LNCaP clone FGC (cell line): ENCODE data around the gene NKAIN4.
A peak's percentile ranks its signal among the peaks of the same experiment; 100 is the strongest.
"Not testable (repeated sequence)": the region's sequence is repeated elsewhere in the genome, so short reads cannot be mapped to it uniquely, and the experiment has no call there.

Source experiments
- DNase-seq: peaks from one replicate; pipeline ENCODE4 v3.0.0-alpha.2; 2011; ENCODE audit warnings: low read depth
- H3K4me3 ChIP-seq: 2 replicates; pipeline ENCODE4 v1.5.1; 2011; ENCODE audit warnings: mild to moderate bottlenecking, low read depth, low read length, control low read depth
- TF ChIP-seq, protein P1 (sequence below): IDR thresholded peaks from 2 replicates; pipeline ENCODE4 v1.5.1; 2012; ENCODE audit warnings: mild to moderate bottlenecking; ENCODE audit not compliant: control insufficient read depth, insufficient read depth; ENCODE audit errors: extremely low read depth

Gene NKAIN4

DNA sequence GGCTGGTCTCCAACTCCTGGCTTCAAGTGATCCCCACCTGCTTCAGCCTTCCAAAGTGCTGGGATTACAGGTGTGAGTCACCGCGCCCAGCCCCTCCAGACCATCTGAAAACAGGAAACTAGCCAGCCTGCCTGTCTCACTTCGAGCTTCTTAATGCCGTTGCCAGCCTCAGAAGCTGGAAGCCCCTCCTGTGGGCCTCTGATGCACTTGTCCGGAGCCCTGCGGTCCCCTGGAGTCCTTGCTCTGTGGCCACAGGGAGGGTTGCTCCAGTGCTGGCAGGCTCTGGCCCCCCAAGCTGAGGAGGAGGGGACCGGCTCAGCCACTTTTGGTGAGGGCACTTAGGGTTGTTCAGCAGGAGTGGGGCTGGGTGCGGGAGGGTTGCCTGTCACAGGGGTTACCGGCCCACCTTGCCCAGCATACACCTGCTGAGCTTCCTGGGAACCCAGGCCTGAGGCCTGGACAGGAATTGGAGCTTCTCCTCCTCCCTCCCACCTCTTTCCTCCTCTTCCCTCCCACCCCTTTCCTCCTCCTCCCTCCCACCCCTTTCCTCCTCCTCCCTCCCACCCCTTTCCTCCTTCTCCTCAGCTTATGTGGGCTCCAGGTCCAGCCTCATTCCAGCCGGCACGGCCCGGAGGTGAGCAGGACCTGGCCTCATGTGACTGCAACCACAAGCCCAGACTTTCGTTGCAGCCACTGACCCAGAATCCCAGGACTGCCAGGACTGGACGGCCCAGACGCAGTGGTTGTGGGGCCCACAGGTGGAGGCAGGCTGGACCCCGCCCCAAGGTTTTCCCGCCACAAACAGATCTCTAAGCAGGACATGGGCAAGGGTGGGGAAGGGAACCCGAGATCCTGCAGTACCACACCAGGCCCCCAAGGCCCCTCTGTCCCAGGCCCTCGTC, 28.0 kb downstream of the NKAIN4 start:
- TF ChIP-seq, protein P1, sequence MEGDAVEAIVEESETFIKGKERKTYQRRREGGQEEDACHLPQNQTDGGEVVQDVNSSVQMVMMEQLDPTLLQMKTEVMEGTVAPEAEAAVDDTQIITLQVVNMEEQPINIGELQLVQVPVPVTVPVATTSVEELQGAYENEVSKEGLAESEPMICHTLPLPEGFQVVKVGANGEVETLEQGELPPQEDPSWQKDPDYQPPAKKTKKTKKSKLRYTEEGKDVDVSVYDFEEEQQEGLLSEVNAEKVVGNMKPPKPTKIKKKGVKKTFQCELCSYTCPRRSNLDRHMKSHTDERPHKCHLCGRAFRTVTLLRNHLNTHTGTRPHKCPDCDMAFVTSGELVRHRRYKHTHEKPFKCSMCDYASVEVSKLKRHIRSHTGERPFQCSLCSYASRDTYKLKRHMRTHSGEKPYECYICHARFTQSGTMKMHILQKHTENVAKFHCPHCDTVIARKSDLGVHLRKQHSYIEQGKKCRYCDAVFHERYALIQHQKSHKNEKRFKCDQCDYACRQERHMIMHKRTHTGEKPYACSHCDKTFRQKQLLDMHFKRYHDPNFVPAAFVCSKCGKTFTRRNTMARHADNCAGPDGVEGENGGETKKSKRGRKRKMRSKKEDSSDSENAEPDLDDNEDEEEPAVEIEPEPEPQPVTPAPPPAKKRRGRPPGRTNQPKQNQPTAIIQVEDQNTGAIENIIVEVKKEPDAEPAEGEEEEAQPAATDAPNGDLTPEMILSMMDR, result no peak

DNA sequence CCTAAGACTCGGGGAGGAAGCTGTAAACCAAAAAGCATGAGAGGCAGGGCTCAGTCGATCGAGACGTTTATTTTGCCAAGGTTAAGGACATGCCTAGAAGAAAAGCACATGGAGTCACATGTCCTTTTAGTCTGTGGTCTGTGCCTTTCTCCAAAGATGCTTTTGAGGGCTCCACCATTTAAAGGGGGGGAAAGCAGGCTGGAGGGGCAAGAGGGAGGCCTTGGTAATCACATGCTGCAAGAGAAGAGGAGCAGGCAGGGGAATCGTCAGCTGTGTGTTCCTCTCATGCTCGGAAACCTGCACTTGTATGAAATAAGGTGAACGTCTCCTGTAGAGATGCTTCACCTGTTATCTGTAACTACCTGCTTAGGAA, 29.2 kb downstream of the NKAIN4 start:
- H3K4me3 ChIP-seq, result no peak overlapping the region
- no peak for DNase-seq
- TF ChIP-seq, protein P1, result no peak

More for the DNA sequence above, 28.0 kb downstream of the NKAIN4 start:
- DNase-seq, result no peak
- H3K4me3 ChIP-seq, result no peak overlapping the region

DNA sequence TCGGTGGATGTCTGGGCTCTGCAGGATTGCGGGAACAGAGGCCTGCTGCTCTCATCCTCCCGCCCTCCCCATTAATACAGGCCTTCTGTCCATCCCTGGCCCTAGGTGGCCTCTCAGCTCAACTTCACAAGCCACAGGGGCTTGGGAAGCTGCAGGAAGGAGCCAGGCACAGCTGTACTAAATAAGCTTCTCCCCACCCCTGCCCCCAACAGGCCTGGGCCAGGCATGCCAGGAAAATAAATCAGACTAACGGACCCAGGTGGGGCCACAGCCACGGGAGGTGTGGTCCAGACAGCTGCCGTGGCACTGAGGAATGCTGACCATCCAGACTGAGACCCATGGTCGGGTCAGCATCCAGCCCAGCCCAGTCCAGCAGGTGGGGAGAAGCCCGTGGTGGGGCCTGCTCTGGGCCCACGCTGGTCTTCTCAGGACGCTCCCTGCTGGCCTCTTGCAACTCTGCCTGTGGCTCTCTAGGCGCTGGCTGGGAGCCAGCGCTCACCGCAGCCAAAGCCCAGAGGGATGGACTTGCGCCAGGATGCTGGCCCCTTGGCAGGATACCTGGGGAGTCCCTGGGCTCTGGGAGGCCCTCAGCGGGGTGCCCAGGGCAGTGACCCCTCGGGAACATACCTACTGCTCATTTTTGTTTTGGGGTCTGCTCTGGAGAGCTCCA, 29.7 kb downstream of the NKAIN4 start:
- TF ChIP-seq, protein P1, result peak; percentile 25; the same call in 1 of the 2 replicates
- DNase-seq, result no peak
- H3K4me3 ChIP-seq, result no peak overlapping the region

DNA sequence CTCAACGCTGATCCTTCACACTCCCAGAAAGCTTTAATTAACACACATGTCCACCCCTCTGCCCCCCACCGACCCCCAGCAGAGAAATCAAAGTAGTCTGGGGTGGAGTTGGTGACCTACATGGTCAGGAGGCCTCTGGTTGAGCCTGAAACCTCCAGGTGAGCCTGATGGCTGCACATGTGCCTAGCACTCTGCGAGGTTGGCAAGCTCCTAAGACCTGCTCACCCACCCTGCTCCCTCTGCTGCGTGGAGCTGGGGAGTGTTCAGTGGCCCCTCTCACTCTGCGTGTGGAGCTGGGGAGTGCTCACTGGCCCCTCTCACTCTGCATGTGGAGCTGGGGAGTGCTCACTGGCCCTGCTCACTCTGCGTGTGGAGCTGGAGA, 30.4 kb downstream of the NKAIN4 start:
- no peak overlapping the region for H3K4me3 ChIP-seq
- TF ChIP-seq, protein P1, result no peak
- no peak for DNase-seq

DNA sequence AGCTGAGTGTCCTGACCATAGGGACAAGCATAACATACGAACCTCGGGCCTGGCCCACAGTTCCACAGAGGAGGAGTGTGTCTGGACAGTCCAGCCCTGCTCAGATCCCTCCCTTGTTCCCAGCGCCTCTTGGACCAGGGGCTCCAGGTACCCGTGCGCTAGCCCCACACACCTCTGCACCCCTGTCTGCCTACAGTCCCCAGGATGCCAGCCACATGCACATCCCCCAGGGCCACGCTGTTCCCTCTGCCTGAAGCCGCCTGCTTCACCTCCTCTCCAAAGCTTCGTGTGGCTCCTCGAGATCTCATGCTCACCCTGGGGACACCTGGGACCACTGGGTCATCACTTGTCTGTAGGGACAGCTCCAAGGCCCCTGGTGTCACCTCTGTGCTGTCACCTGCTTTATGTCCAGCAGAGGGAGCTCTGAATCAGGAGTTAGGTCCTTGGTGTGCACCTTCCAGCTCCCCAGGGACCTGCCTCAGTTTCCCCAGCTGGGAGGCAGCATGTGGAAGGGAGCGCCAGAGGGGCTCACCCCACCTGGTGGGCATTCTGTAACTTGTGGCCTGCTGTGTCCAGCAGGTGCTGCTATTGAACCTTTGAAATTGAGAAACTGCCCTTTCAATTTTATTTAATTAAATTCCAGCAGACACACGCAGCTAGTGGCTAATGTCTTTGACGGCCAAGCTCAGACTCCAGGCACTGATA, 31.0 kb downstream of the NKAIN4 start:
- DNase-seq, result no peak
- TF ChIP-seq, protein P1, result peak; percentile 78
- H3K4me3 ChIP-seq, result no peak overlapping the region

DNA sequence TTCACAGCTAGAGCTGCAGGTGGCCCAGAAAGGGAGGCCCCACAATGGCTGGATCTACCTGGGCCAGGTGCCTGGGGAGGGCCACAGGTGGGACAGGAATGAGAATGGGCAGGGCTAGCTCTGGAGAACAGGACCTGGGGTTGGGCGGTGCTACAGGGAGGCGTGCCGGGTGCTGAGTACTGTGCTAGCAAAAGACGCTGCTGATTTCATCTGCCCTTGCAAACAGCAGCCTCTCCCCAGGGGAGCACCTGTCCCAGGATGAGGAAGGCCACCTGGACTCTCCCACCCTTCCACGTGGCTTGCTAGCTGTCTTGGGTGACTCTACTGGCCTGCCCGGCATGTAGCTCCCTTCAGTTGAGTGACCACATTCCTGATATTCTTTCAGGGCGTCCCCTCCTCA, 31.7 kb downstream of the NKAIN4 start:
- no peak for DNase-seq
- TF ChIP-seq, protein P1, result no peak
- no peak overlapping the region for H3K4me3 ChIP-seq

DNA sequence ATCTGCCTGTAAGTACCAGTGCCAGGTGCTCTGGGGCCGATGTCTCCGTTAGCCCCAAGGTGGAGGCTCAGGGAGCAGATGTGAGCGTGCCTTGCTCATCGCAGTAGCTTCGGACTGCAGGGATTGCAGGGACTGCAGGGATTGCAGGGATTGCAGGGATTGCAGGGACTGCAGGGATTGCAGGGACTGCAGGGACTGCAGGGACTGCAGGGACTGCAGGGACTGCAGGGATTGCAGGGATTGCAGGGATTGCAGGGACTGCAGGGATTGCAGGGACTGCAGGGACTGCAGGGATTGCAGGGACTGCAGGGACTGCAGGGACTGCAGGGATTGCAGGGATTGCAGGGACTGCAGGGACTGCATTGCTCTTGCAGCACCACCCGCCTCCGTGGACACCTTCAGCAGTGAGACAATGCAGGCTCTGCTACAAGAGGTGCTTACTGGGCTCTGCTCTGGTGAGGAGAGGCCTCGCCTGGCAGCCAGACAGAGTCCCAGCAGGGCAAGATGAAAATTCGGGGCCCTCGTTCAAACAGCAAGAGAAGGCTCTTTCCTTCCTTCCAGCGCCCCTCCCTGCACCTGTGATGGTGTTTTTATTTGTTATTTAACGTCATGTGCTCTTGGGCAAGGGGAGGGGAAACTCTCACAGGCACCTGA, 32.7 kb downstream of the NKAIN4 start:
- H3K4me3 ChIP-seq, DNase-seq: not testable (repeated sequence)
